Right atrium auricular region (tissue), 2 donors: ENCODE data around the gene MAPK10. TPM values are rescaled to one million over a fixed set of nuclear protein-coding genes. Genes with fewer than 3 reads are reported as not detected.

Experiments
- DNase-seq: peaks from one replicate; pipeline ENCODE4 v3.0.0-alpha.2; 2019; ENCODE audit warnings: low spot score
- H3K27ac ChIP-seq, 2 donors: fragments of 200-600 bp; sonication (generic); 1 replicate in 1 of 2; 2 replicates in 1 of 2; pipeline ENCODE4 v1.5.1; 2016 to 2019
- H3K27me3 ChIP-seq, 2 donors: fragments of 200-600 bp; sonication (generic); one replicate each; pipeline versions ENCODE4 v1.5.1 to v1.6.0; 2017 to 2019
- H3K36me3 ChIP-seq: fragments of 200-600 bp; sonication (generic); one replicate; pipeline ENCODE4 v1.5.1; 2016
- H3K4me1 ChIP-seq, 2 donors: fragments of 200-600 bp; sonication (generic); one replicate each; pipeline versions ENCODE4 v1.5.1 to v1.6.0; 2017 to 2019
- H3K4me3 ChIP-seq, 2 donors: fragments of 200-600 bp; sonication (generic); 1 replicate in 1 of 2; 2 replicates in 1 of 2; pipeline ENCODE4 v1.5.1; 2017 to 2019; ENCODE audit warnings: mild to moderate bottlenecking in 1 of 2, moderate library complexity in 1 of 2
- H3K9me3 ChIP-seq, 2 donors: fragments of 200-600 bp; sonication (generic); one replicate each; pipeline ENCODE4 v1.5.1; 2019
- CTCF ChIP-seq, 2 donors: fragments of 200-600 bp; sonication (generic); IDR thresholded peaks; one replicate each; pipeline ENCODE4 v1.5.1; 2019; ENCODE audit warnings: antibody characterized with exemption in 2 of 2
- total RNA-seq, 2 donors: library from RNA; depleted of rRNA; stranded (reverse); fragments of >200 nt; gene quantifications; one replicate each; pipeline ENCODE4 v1.1.0, GENCODE V29; 2016

MAPK10 gene
- total RNA-seq, 2 donors from 2014 or later: 2.6 to 3.1 TPM

DNA sequence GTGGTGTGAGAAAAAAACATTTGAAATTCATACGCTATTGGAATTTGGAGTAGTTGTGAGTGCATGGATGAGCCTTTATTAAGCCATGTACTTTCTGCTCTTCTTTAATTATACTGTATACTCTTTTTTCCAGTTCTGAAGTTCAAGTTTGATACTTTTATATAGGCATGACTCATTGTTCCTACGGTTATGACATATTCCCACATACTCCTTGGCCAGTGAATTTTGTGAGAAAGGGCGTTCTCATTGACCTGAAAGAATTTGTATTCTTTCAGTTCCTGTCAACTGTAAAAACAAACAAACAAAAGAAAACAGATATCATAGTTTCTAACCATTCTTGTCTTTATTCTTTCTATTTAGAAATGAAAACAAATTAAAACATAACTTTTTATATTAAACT, 407.3 kb downstream of the MAPK10 start:
- H3K4me1 ChIP-seq: peaks cover 0 to 10% of the 10 kb centered on the region in 2 donors
- no peak overlapping the region for H3K27ac ChIP-seq
- H3K36me3 ChIP-seq: no peaks in the 10 kb centered on the region
- no peak overlapping the region for H3K4me3 ChIP-seq
- no peaks in the 10 kb centered on the region for H3K27me3 ChIP-seq
- H3K9me3 ChIP-seq: no peaks in the 10 kb centered on the region
- no peak for DNase-seq
- TF ChIP-seq CTCF (IDR thresholded peaks at IDR 0.05): no peak

DNA sequence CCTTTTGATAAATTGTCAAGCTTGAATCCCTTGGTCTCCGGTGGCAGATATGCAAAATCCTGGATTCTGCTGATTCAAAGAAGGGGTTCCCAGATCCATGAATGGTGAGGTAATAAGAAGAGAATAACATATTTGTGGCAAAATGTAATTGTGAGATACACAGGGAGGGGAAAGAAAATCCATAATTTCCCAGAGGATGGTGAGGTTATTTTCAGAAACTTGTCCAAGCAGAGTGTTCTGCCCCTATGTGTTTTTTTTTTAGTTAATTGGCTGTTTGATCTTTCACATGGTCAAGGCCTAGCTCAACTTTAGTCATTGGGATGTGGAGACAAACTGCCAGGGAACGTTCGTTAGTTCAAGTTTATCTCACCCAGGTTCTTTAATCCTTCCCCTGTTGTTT, 408.8 kb downstream of the MAPK10 start:
- Histone ChIP-seq H3K27ac (no peak overlapping the region), H3K27me3 (no peaks in the 10 kb centered on the region), H3K4me1 (peaks cover 0 to 10% of the 10 kb centered on the region in 2 donors), H3K9me3 (no peaks in the 10 kb centered on the region), H3K4me3 (no peak overlapping the region), H3K36me3 (no peaks in the 10 kb centered on the region)
- no peak for TF ChIP-seq CTCF (IDR thresholded peaks at IDR 0.05)
- no peak for DNase-seq

DNA sequence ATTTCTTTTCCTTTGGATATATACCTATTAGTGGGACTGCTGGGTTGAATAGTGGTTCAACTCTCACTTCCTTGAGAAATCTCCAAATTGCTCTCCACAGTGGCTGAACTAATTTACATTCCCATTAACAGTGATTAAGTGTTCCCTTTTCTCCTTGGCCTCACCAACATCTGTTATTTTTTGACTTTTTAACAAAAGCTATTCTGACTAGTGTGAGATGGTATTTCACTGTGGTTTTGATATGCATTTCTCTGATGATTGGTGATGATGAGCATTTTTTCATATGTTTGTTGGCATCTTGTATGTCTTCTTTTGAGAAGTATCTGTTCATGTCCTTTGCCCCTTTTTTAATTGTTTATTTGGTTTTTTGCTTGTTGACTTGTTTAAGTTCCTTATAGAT, 413.0 kb downstream of the MAPK10 start:
- Histone ChIP-seq H3K36me3 (no peaks in the 10 kb centered on the region), H3K9me3 (no peaks in the 10 kb centered on the region), H3K4me3 (no peak overlapping the region), H3K27me3 (no peaks in the 10 kb centered on the region), H3K4me1 (no peaks in the 10 kb centered on the region), H3K27ac (no peak overlapping the region)
- DNase-seq: no peak
- TF ChIP-seq CTCF (IDR thresholded peaks at IDR 0.05): no peak

DNA sequence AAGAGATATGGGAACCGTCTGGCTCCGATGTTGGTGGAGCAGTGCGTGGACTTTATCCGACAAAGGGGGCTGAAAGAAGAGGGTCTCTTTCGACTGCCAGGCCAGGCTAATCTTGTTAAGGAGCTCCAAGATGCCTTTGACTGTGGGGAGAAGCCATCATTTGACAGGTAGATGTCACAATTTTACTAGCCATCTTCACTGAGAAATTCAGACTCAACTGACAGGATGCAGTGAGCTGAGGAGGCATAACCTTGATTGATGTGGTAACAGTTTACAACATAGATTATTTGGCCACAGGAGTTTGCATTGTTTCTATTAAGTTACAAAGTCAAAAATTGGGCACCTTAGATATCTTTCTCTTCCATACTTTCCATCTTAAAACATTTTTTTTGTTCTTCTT, 417.7 kb downstream of the MAPK10 start:
- Histone ChIP-seq H3K4me3 (no peak overlapping the region), H3K36me3 (no peaks in the 10 kb centered on the region), H3K9me3 (no peaks in the 10 kb centered on the region), H3K27me3 (no peaks in the 10 kb centered on the region), H3K27ac (no peak overlapping the region), H3K4me1 (peaks cover 0 to 3% of the 10 kb centered on the region in 2 donors)
- TF ChIP-seq CTCF (IDR thresholded peaks at IDR 0.05): no peak
- no peak for DNase-seq

GRCh38 chr4:85940151-85940550, 419.7 kb downstream of the MAPK10 start:
- H3K27me3 ChIP-seq: no peaks in the 10 kb centered on the region
- H3K9me3 ChIP-seq: no peaks in the 10 kb centered on the region
- no peak overlapping the region for H3K4me3 ChIP-seq
- TF ChIP-seq CTCF (IDR thresholded peaks at IDR 0.05): no peak
- DNase-seq: no peak
- no peaks in the 10 kb centered on the region for H3K36me3 ChIP-seq
- peaks cover 0 to 3% of the 10 kb centered on the region in 2 donors for H3K4me1 ChIP-seq
- no peak overlapping the region for H3K27ac ChIP-seq

Other genes starting within 250 kb of the MAPK10 start
- 10 to 100 TPM in 1 of 2 donors, 1 to 10 TPM in 1; 6.2 to 12.1 TPM for gene PTPN13, start 234.3 kb upstream of the MAPK10 start, total RNA-seq